Measurements from ENCODE around the gene PPP1R3C.
A peak's percentile ranks its signal among the peaks of the same experiment; 100 is the strongest.

PPP1R3C gene

DNA sequence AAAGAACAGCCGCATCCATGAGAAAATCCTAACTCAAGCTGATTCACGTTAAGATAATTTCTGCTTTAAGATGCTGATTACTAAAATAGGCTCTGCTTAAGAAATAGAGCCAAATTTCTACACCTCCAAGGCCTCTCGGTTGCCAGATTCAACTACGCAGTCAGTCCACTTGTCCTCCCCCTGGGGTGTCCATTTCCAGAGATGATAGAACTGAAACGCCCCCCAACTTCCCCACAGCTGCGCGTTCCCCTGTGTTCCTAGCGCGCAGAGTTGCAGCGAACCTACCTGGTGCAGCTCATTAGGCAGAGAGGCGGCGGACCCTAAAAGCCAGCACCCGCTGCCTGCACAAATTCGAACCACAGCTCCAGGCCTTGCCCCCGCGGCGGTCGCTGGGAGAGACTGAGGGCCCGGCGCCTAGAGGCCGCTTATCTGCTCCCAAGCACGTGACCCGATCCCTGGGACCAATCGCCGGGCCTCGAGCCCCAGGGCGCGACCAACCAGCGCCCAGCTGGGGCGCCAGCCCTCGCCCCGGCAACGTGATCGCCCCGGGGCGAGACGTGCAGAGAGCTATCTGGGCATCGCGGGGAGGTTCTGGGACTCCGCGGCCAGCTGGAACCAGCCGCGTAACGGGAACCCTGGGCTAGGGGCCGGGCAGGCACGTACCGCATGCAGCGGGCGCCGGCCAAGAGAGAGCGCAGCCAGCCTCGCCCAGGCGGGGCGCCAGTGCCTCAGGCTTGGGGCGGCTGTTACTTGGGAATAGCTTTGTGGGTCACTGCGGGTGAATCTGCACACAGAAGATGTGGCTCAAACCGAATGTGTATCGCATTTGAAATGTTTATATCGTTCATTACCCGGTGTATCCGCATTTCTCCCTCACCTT, at the start of gene PPP1R3C:
Gene PPP1R3C (minus strand): TSS at position 401 of the 880 bp plus-strand sequence. CDS start 102 bp downstream, at position 299.
- peak; percentile 98 for DNase-seq (ENCODE audit: low spot score)

DNA sequence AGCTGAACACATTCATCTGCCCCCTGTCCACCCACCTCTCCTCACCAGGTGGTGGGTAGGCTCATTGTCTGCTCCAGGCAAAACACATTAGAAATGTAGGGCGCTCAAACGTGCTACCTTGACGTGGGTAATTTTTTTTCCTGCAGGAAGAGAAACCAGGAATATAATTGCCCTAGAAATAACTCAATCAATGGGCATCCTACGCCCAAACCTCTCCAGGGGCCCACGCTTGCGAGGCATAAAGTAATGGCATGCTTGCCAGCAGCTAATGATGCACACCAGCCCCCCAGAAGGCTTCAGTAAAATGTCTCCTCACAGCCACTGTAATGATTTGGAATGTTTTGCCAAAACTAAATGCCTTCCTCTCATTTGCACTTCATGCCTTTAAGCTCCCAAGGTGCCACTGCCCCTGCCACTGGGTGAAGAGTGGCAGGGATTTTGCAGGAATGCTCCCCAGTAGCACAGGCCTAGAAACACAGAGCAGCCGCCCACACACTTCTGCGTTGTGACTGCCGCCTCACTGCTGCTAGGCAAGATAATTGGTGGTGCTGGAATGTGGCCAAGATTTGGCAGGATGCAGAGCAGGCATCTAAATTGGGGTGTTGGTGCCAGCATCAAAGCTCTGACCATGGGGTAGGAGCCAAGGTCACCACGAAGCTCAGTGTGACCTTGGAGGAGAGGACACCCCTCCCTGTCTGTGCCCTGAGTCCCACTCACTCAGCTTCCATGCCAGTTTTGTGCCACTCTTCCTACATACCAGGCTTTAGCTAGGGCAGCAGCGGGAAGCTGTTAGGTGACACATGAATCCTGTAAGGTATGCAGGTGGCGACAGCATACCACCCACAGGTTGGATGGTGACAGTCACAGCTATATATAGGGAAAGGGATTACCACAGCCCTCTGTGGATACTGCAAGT, 48.7 kb upstream of the PPP1R3C start:
- DNase-seq (ENCODE audit: low spot score) = no peak

DNA sequence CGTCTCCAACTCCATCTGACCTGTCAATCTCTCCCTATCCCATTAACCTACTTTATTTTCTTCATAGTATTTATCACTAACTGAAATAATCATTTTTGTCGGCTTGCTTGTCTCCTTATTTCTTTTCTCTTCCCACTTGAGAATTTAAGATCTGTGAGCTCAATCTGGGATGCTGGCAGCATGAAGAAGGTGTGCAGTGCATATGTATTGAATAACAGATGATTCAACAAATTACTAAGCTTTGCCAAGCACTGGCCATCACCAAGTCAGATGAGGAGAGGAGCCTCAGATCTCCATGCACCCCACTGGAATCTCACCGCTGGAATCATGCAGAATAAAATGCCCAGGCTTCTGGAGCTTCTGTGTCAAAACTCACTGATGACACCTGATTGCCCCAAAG, 47.6 kb upstream of the PPP1R3C start:
- DNase-seq (ENCODE audit: low spot score) = no peak

DNA sequence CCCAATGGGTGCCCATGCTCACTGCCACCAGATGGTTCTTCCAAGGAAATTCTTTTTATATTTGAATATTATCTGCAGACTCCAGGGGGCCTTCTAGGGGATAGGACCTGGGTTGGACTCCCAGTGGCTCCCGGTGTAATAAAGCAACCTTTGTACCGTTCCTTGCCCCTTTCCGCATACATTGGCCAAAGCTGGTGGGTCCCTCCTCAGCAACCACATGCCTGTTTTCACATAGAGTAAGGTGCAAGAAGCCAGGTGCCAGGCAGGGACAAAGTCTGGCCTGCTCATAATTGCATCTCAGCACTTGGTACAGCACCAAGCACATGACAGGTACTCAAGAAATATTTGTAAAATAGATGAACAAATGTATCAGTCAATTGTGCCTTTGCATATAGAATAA, 46.4 kb upstream of the PPP1R3C start:
- no peak for DNase-seq (ENCODE audit: low spot score)

DNA sequence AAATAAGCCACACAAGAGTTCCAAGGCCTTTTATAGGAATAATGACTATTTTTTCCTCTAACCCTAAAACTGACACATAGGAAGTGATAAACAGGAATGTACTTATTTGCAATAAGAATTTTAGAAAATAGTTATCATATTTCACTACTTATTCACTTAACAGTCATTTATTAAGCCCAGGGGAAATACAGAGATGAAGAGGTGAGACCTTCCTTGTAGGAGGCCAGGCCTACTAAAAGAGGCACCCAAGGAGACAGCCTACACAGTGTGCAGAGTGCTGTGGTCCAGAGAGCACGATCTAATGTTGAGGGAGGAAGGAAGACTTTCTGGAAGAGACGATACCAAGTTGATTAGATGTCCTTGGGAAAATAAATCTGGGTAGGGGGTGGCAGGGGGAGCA, 45.0 kb upstream of the PPP1R3C start:
- no peak for DNase-seq (ENCODE audit: low spot score)

DNA sequence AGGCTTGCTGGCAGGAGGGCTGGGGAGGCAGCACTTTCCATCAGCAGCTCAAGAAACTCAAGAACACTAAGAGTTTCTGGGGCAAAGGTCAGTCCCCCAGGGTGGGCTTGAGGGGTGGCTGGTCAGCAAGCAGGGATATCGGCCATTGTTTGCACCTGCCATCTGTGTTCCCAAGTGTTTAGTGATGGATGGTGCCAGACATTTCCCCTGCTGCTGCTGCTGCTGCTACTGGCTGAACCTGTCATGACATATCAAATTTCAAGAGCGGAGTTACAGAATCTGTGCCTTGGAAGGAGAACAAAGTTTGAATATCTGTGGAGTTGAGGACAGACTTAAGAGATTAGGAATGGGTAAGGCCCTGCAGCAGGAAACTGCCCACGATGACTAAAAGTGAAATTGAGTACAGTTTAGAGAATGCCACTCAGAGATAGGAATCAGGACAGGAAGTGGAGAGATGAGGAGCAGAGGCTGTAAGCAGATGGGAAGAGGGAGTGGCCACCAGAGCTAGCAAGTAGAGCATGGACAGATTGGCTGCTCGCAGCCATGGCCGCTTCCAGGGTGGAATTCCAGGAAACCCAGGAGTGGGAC, 39.2 kb upstream of the PPP1R3C start:
- peak; percentile 47 for DNase-seq (ENCODE audit: low spot score)

DNA sequence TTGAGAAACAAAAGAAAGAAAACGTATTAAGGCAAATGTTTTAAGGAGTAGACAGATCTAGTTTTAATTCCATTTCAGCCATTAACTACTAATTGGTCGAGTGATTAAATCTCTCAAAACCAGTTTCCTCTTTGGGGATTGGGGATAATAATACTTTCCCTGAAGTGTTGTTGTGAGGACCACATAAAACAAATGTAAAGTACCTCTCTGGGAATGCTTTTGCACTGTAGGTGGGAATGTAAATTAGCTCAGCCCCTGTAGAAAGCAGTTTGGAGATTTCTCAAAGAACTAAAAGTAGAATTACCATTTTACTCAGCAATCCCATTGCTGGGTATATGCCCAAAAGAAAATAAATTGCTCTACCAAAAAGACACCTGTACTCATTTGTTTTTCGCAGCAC, 36.0 kb upstream of the PPP1R3C start:
- no peak for DNase-seq (ENCODE audit: low spot score)

DNA sequence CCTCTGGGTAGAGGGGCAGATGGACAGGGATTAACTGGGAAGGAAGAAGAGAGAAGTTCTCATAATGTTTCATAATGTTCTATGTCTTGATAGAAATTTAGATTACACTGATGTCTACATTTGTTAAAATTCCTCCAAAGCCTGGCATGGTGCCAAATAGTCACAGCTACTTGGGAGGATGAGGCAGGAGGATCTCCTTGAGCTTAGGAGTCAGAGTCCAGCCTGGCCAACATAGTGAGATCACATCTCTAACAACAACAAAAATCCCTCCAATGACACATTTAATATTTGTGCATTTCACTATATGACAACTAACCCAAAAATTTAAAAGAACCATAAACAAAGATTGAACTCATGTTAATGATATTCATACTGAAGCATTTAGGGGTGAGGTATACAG, 33.0 kb upstream of the PPP1R3C start:
- DNase-seq (ENCODE audit: low spot score) = no peak

DNA sequence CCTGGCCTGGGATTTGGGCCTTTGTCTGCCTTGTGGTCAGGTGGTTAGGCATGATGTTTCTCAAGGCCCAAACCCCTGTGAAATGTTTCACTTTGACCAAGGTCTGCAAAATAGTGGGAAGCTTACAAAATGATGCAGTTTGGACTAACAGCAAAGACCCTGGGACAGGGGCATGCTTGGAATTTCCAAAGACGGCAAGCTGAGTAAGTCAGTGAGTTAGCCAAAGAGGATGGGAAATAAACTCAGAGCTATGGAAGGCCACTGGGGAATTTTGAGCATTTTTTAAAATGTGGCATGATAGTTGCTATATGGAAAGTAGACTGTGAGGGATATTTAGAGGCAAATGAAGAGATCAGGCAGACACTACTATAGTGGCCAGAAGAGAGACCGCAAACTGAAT, 31.6 kb upstream of the PPP1R3C start:
- no peak for DNase-seq (ENCODE audit: low spot score)

DNA sequence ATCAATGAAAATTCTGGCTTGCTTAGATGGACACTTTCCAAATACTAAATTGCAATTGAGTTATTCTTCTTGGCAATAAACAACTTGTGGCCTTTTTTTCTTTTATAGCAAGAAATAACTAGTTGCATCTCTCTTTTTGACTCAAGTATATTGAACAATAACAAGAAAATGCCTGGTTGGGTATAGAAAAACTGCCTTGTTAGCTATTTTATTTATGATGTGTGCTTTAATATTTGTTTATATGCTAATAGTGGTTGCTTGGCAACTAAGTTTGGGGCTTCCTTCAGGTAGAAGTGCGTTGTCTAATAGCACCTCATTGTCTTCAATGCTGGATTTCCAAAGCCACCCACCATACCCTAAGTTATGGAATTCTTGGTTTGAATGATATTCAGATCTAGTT, 30.1 kb upstream of the PPP1R3C start:
- DNase-seq (ENCODE audit: low spot score) = no peak

DNA sequence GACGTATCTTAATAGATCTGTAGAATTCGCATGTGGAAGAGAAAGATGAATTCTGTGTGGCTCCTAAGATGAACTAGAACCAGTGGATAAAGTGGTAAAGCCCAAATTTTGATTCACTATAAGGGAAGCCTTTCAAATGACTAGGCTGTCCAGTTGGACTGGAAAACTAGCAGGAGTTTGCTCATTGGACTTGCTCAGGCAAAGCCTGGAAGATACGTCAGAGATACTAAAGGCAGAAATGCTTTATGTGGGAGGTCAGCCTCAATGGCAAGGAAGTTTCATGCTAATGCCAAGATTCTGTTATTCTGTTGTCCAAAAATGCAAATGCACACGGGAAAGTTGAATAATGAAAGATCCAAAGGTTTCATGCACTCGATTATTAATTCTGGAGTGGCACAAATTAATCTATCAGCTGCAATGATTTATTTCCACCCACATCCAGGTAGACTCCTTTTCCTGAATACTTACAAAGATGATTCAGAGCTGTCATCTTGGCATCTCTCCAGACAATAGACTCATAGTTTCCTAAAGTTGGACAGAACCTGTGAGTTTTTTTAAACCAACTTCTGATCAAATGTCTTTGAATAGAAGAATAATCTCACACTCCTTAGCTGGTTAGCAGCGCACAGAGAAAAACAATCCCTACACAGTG, 20.5 kb upstream of the PPP1R3C start:
- DNase-seq (ENCODE audit: low spot score) = peak; percentile 20

DNA sequence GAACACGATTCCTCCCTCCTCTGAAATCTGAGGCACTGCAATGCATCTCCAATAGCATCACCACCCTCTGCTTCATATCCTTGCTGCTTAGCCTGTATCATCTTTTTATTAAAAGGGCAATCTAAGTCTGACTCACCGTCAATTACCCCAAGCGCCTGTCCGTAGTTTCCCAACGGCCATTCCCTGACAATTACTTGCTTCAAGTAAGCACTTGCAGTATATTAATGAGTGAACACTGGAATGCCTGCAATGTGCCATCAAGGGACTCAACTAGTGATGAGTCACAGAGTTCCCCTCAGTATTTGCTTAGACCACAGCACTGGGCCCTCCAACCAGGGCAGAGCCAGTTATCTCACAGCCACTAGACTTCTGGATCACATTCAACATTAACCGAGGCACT, 19.5 kb upstream of the PPP1R3C start:
- DNase-seq (ENCODE audit: low spot score) = peak; percentile 90

DNA sequence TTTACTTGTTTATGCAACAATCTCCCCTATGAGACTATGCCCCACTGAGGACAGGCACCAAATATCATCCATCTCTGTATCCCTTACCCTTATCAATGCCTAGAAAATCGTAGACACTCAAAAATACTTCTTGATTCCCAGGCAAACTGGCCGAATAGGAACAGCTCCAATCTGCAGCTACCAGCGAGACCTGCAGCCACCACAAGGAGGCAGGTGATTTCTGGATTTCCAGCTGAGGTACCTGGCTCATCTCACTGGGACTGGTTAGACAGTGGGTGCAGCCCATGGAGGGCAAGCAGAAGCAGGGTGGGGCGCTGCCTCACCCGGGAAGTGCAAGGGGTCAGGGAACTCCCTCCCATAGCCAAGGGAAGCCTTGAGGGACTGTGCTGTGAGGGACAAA, 10.8 kb upstream of the PPP1R3C start:
- DNase-seq (ENCODE audit: low spot score) = no peak

DNA sequence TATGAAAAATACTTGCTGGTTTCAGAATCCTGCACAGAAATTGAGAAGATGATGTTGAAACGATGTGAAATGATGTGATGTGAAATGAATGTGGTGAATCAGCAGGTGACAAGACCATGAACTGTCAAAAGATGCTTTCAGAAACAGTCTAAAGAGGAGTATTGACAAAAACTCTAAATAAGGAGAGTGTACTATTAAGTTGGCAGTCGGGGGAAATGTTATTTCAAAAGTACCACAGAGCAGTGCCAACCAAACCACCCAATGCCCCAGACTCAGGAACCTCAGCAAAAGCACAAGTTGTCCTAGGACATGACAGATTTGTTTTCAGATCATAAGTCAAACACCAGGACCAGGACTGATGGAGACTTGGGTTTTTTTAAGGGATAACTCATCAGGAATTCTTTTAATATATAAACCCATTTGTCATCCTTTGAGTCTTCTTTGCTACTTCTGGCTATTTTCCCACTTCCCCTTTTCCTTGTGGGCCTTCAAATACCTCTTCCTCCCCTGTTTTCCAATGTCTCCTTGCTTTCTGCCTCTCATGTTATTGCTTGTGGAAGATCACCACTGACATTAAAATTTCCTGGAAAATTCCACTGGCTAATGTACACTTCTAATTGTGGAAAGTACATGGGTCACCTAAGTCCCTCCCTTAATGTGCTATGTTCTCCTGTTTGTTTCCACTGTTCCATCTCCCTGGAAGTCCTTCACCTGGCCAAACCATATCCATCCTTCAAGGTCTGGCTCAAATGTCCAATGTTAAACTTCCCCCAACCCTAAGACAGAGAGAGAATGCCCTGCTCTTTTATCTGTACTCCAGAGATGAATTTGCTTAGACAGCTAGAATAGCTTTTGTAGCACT, 10.2 kb upstream of the PPP1R3C start:
- peak; percentile 16 for DNase-seq (ENCODE audit: low spot score)

DNA sequence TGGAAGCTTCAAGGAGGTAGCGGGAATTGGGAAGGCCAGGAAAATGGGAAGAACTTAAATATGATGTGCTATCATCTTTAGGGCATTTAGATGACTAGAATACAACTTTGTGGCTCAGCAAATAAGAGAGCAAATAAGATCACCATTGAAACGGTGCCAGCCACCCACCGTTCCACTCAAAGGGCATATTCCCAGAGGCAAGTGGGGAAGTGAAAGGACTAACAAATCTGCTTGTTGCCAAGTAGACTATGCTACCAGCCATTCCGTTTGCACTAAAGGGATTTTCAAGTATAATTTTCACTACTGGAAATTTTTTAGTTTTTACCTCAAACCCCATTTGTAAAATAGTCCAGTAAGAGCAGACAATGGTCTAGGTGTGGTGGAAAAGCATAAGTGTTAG, 4.0 kb upstream of the PPP1R3C start:
- no peak for DNase-seq (ENCODE audit: low spot score)

DNA sequence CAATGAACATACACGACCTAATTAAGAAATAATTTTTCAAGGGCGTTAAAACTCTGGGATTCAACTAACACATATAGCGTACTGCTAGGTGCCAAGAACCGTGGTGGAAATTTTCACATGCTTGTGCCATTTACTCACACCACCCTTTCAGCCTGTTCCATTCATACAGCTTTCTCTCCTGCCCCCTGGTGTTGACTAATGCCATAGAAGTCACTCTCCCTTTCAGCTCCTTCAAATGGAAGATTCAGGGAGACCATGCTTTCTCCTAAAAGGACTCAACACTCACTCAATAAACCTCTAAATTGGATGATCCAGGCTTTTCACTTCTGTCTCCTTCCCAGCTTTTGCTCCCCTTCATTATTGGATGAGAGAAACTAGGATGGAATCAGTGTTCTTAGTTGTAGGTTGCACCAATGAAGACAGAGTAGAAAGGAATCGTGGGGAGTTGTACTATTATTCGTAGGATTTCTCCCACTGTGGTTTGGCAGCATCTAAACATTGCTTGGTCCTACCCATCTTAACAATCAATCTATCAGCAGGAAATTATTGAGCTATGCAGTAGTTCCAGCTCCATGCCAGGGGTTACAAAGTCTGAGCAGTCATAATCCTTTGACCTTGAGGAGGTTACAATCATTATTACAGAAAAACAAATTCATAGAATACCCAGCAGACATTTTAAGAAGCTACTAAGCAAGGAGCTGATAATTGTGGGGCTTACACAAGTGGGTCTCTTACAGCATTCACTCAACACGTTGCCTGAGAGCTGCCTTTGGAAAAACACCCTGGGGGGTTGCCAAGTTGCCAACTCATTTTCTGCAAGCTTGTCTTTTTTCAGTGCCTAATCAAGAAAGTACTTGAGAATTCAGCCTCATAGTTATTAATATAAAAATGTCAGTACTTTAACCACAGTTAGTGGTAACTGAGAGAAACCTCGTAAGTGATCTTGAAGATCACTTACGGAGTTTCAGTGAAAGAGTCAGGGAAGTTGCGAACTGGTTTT, 2.8 kb upstream of the PPP1R3C start:
- DNase-seq (ENCODE audit: low spot score) = peak; percentile 69

DNA sequence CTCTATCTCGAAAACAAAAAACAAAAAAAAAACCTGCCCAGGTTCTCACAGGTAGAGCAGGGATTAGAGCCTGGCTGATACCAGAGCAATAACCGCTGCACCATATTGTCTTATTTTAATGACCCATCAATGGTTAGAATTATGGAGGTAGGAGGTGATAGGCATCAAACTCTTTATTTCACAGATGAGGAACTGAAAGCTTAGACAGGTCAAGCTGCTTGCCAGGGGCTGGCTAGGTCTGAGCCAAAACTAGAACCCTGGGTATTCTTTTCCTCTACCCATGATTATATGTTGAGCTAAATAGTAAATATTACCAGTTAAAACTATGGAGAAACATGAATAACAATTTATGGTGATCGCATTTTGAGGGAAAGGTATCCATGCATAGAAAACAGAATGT, 2.0 kb upstream of the PPP1R3C start:
- DNase-seq (ENCODE audit: low spot score) = no peak

DNA sequence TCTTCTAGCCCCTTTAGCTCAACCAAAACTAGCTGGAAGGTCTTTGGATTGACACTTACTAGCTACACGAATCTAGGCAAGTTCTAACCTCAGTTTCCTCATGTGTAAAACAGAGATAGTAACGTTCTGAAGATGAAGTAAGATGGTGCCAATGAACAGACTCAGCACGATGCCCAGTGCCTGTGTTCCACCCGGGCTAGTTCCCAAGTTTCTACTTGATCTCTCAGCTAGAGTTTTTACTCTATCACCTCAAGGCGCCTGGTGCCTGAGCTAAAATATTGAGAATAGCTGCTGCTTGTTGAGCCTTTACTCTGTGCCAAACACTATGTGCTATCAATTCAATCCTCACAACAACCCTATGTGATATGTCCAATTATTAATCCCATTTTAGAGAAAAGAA, 1.4 kb upstream of the PPP1R3C start:
- DNase-seq (ENCODE audit: low spot score) = no peak

DNA sequence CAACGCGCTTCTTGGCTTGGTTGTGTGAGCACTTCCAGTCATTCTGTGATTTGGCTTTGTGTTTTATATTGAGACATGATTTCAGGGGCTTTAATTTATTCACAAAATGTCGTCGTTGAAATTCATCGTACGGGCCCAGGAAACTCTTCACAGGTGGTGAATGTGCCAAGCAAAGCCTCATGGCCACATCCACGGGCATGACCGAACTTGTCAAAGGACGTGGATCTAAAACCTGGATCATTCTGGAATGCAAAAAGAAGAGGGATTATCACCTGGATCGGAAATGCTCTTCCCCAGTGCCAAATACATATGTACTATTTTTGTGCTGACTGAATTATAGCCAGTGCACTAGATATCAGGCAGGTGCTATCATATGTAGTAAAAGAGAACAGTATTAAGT, 2.2 kb downstream of the PPP1R3C start:
- no peak for DNase-seq (ENCODE audit: low spot score)

Measured in AG20443 (cell line).